Duodenal mucosa (tissue), 2 donors: ENCODE measurements around the gene CSTB.

ENCODE experiments used
- H3K27ac ChIP-seq: one replicate; pipeline ENCODE4 v1.7.0; 2013; ENCODE audit warnings: low read depth, low read length
- H3K27me3 ChIP-seq, 2 donors: one replicate each; pipeline ENCODE4 v1.7.0; 2013; ENCODE audit warnings: low read length in 2 of 2, control low read depth in 1 of 2; ENCODE audit not compliant: insufficient read depth in 2 of 2, control insufficient read depth in 1 of 2
- H3K36me3 ChIP-seq, 2 donors: one replicate each; pipeline ENCODE4 v1.7.0; 2013; ENCODE audit warnings: low read length in 2 of 2, control low read depth in 1 of 2; ENCODE audit not compliant: insufficient read depth in 2 of 2, control insufficient read depth in 1 of 2
- H3K4me1 ChIP-seq, 2 donors: one replicate each; pipeline ENCODE4 v1.7.0; 2013; ENCODE audit warnings: low read length in 2 of 2, control low read depth in 1 of 2; ENCODE audit not compliant: insufficient read depth in 2 of 2, control insufficient read depth in 1 of 2
- H3K4me3 ChIP-seq, 2 donors: one replicate each; pipeline ENCODE4 v1.7.0; 2013; ENCODE audit warnings: low read length in 2 of 2, low read depth in 1 of 2
- H3K9ac ChIP-seq, 2 donors: one replicate each; pipeline ENCODE4 v1.7.0; 2013; ENCODE audit warnings: low read length in 2 of 2, low read depth in 1 of 2
- H3K9me3 ChIP-seq, 2 donors: one replicate each; pipeline ENCODE4 v1.7.0; 2013; ENCODE audit warnings: low read length in 2 of 2, control low read depth in 1 of 2; ENCODE audit not compliant: control insufficient read depth in 1 of 2

CSTB gene

DNA sequence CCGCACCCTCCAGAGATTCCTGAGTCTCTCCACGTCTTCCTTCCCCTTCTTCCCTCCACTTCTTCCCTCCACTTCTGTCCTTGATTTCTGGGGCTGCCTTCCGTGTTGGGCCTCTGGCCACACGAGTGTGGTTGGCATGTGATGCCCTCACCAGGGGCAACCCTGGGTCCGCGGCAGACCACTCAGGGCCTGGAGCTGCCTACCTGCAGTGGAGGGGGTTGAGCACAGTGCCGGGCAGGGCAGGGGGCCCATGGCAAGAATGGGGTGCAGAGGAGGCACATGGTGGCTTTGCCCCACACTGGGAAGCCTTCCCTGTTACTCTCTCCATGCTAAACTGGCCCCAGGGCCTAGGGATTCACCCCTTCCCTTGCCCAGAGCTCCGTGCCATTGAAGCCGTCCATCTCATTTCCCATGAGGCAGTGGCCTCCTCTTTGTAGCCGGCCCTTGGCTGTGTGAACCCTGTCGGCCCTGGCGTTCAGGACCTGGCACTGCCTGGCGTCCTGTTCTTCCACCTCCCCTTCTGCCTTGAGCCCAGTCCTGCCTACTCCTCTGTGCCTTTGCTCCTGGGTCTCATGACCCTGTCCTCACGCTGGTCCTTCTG is 26.7 kb upstream of the CSTB start:
- Histone ChIP-seq H3K4me1 (no peaks in the 10 kb centered on the region), H3K36me3 (peaks cover 26 to 67% of the 10 kb centered on the region in 2 donors), H3K9me3 (no peaks in the 10 kb centered on the region), H3K4me3 (no peak overlapping the region), H3K27me3 (no peaks in the 10 kb centered on the region), H3K9ac (no peak overlapping the region), H3K27ac (no peak overlapping the region)

GRCh38 chr21:43801006-43801783 is 25.1 kb upstream of the CSTB start:
- Histone ChIP-seq H3K4me3 (no peak overlapping the region), H3K4me1 (no peaks in the 10 kb centered on the region), H3K36me3 (peaks cover 32 to 83% of the 10 kb centered on the region in 2 donors), H3K27ac (no peak overlapping the region), H3K9me3 (no peaks in the 10 kb centered on the region), H3K9ac (no peak overlapping the region), H3K27me3 (no peaks in the 10 kb centered on the region)

DNA sequence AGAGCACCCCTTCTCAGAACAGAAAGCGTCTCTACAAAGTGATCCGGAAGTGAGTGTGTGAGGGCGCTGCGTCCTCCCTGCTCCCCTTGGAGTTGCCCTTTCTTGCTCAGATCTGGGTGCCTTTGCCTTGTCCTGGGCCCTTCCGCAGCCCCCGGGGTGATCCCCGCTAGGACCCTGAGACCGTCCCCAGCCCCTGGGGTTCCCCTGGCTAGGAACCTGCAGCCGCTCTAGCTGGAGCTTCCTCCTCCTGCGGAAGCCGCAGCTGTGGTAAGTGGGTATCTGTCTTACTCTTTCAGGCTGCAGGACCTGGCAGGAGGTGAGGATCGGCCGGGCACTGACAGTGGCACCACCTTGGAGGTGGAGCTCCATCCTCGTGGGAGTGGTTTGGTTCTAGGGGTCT is 24.5 kb upstream of the CSTB start:
- no peak overlapping the region for H3K9ac ChIP-seq
- H3K4me3 ChIP-seq = no peak overlapping the region
- H3K9me3 ChIP-seq = no peaks in the 10 kb centered on the region
- no peaks in the 10 kb centered on the region for H3K27me3 ChIP-seq
- H3K4me1 ChIP-seq = no peaks in the 10 kb centered on the region
- no peak overlapping the region for H3K27ac ChIP-seq
- peaks cover 32 to 85% of the 10 kb centered on the region in 2 donors for H3K36me3 ChIP-seq

DNA sequence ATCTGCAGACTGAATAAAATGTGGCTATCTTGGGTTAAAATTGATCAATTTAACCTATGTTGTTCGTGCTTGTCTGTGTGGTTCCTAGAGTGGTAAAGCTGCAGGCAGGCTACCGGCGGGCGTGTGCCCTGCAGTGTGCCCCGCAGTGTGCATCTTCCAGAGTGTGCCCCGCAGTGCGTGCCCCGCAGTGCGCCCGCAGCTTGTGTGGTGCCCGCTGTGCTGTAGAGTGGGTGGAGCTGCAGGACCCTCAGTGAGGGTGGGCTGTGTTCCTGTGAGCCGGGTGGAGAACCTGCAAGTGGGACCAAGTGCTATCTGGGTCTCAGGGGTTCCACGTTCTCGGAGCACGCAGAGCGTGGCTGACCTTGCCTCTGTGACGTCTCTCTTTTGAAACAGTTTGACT is 24.0 kb upstream of the CSTB start:
- Histone ChIP-seq H3K9me3 (no peaks in the 10 kb centered on the region), H3K36me3 (peaks cover 32 to 90% of the 10 kb centered on the region in 2 donors), H3K4me3 (no peak overlapping the region), H3K27me3 (no peaks in the 10 kb centered on the region), H3K4me1 (no peaks in the 10 kb centered on the region), H3K9ac (no peak overlapping the region), H3K27ac (no peak overlapping the region)

GRCh38 chr21:43799301-43799840 is 23.3 kb upstream of the CSTB start:
- no peak overlapping the region for H3K4me3 ChIP-seq
- peaks cover 35 to 97% of the 10 kb centered on the region in 2 donors for H3K36me3 ChIP-seq
- no peak overlapping the region for H3K9ac ChIP-seq
- H3K27ac ChIP-seq = no peak overlapping the region
- no peaks in the 10 kb centered on the region for H3K9me3 ChIP-seq
- H3K27me3 ChIP-seq = no peaks in the 10 kb centered on the region
- no peaks in the 10 kb centered on the region for H3K4me1 ChIP-seq

DNA sequence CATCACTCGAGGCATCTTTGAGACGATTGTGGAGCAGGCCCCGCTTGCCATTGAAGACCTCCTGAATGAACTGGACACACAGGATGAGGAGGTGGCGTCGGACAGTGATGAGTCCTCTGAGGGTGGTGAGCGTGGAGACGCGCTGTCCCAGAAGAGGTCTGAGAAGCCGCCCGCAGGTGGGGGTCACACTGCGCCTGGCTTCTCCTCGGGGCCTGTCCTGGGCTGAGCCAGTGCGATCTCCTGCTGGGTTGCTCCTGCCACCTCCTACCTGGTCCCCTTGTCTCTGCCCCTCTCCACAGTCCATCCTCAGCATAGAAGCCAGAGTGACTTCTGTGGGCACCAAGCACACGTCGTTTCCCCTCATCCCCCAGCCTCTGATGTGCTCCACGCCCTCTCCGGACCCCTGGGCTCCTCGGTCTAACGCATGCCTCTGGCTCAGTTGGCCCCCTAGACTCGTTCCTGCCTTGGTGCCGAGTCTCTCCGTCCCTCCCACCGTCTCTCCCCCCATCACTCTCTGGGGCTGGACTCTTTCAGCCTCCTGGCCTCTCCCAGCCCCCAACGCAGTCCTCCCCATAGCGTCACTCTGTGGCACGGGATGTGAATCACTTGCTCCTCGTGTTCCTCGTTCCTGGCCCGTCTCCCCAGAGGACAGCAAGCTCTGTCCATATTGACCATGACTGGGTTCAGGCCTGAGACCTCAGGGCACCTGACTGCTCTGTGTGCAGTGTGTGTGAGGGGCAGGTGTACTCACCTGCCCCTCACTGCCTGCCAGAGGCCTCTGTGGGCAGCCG is 22.0 kb upstream of the CSTB start:
- Histone ChIP-seq H3K4me3 (no peak overlapping the region), H3K36me3 (peaks cover 37 to 99% of the 10 kb centered on the region in 2 donors), H3K9ac (no peak overlapping the region), H3K9me3 (no peaks in the 10 kb centered on the region), H3K27ac (no peak overlapping the region), H3K27me3 (no peaks in the 10 kb centered on the region), H3K4me1 (no peaks in the 10 kb centered on the region)

DNA sequence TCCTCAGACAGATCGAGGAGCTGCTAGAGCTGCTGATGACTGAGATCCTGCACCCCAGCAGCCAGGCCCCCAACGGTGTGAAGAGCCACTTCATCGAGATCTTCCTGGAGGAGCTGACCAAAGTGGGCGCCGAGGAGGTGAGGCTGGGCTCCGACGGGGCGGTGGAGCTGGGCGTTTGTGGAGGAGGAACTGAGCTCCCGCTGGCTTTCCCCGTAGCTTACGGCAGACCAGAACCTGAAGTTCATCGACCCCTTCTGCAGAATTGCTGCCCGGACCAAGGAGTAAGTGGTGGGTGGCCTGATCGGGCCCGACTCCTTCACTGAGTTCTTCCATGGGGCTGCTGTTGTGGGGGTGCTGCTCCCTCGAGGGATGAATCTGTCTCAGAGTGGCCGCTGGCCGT is 21.3 kb upstream of the CSTB start:
- peaks cover 38 to 99% of the 10 kb centered on the region in 2 donors for H3K36me3 ChIP-seq
- no peaks in the 10 kb centered on the region for H3K4me1 ChIP-seq
- no peak overlapping the region for H3K9ac ChIP-seq
- no peaks in the 10 kb centered on the region for H3K9me3 ChIP-seq
- H3K27me3 ChIP-seq = no peaks in the 10 kb centered on the region
- no peak overlapping the region for H3K4me3 ChIP-seq
- no peak overlapping the region for H3K27ac ChIP-seq

DNA sequence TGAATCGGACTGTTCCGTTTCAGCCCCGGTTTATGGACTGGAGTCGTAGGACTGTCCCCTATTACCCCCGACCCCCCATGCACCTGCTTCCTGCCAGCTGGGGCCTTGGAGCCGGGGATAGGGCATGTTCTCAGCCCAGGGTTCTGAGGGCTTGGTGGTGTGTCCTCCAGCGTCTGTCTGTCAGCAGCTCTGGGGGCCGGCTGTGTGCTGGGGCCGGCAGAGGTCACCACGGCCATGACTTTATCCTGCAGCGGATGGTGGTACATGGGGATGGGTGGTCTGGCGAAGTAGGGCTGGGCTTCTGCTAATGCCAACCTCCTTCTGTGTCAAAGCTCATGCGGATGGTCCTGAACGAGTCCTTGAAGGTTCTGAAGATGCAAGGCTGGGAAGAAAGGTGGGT is 18.7 kb upstream of the CSTB start:
- Histone ChIP-seq H3K4me3 (no peak overlapping the region), H3K27me3 (no peaks in the 10 kb centered on the region), H3K9me3 (no peaks in the 10 kb centered on the region), H3K27ac (no peak overlapping the region), H3K4me1 (peaks cover 14% of the 10 kb centered on the region in 2 donors), H3K36me3 (peaks cover 37 to 81% of the 10 kb centered on the region in 2 donors), H3K9ac (no peak overlapping the region)

DNA sequence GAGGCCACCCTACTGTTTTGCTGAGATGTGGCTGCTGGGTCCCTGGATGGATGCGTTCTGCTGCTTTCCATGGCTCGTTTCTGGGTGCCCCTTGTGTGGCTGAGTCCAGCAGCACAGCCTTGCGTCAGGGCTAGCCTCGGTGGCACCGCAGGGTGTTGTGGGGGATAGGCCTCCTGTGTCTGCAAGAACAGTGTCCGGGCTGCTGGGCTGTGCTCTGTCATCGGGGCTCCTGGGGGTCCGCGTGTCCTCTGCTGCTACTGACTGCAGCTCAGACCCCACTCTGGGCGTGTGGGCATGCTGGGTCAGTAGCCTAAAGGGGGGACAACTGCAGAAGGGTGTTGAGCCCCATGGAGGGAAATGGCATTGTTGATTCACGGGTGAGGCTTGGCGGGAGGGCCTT is 18.2 kb upstream of the CSTB start:
- Histone ChIP-seq H3K4me3 (no peak overlapping the region), H3K9me3 (no peaks in the 10 kb centered on the region), H3K36me3 (peaks cover 35 to 76% of the 10 kb centered on the region in 2 donors), H3K27me3 (no peaks in the 10 kb centered on the region), H3K27ac (no peak overlapping the region), H3K9ac (no peak overlapping the region), H3K4me1 (peaks cover 14 to 15% of the 10 kb centered on the region in 2 donors)

- H3K9me3 ChIP-seq = no peaks in the 10 kb centered on the region
- H3K36me3 ChIP-seq = peaks cover 26 to 65% of the 10 kb centered on the region in 2 donors
- no peak overlapping the region for H3K4me3 ChIP-seq
- H3K9ac ChIP-seq = no peak overlapping the region
- peaks cover 14 to 18% of the 10 kb centered on the region in 2 donors for H3K4me1 ChIP-seq
- no peaks in the 10 kb centered on the region for H3K27me3 ChIP-seq
- no peak overlapping the region for H3K27ac ChIP-seq
Measured at GRCh38 chr21:43793243-43793642, 17.1 kb upstream of the CSTB start.
